HG02970 (cell line): ENCODE results near the gene C1orf50.
"Not testable (repeated sequence)": the region's sequence is repeated elsewhere in the genome, so short reads cannot be mapped to it uniquely, and the experiment has no call there.

Source experiments
- ATAC-seq: cut with Tn5 transposase; IDR thresholded peaks from one replicate; pipeline ENCODE4 v1.9.1; 2021; ENCODE audit warnings: mild to moderate bottlenecking, moderate library complexity, moderate number of reproducible peaks; ENCODE audit not compliant: unreplicated experiment, low FRiP score

C1orf50 gene

DNA sequence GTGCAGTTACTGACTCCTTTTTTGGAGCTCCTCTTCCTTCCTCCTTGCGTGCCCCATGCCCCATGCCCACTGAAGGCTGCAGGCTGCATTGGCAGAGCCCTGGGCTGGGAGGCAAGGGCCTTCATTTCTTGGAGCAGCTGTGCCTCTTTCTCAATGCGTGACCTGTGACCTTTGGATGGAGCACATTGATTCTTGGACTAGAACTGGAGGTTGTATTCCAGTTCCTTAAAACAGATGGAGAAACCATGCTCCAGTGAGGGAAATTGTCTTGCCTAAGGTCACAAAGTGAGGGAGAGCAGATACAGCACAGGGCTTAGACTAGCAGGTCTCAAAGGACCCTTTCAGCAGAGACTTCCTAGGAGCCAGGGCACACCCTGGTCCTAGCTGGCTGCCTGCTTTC lies 26.8 kb downstream of the C1orf50 start:
- no peak for ATAC-seq

DNA sequence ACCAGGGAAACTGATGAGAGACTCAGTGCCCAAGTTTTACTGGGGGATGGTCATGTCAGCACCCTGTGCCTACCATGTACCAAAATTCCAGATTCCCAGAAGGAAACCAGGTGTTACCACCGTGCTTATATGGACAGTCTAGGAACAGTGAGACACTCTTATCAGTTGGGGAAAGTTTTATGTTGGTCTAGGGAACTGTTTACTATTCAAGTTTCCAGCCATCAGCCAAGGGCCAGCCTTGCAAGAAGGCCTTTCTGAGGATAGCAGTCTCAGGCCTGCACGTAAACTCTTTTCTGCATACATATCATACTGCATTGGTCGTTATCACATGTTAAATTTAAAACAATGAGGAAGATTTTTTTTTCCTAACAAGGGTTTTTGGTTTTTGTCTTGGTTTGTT lies 30.4 kb downstream of the C1orf50 start:
- no peak for ATAC-seq

DNA sequence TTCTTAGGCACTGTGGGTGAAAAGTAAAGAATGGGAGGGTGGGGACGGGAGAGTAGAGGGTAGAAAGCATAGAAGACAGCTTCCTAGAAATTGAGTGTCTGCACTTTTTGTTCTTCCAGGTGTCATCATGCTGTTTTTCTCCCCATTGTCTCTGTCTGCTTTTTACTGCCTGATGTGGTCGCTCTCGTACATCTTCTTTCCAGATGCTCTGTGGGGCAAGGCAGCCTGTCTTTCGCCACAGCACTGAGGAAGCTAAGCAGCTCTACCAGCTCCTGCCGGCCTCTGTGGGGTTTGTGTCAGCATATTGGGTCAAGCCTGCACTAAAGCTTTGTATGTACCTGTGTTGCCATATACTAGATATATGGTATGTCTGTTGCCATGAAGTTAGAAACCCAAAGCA lies 30.9 kb downstream of the C1orf50 start:
- no peak for ATAC-seq

DNA sequence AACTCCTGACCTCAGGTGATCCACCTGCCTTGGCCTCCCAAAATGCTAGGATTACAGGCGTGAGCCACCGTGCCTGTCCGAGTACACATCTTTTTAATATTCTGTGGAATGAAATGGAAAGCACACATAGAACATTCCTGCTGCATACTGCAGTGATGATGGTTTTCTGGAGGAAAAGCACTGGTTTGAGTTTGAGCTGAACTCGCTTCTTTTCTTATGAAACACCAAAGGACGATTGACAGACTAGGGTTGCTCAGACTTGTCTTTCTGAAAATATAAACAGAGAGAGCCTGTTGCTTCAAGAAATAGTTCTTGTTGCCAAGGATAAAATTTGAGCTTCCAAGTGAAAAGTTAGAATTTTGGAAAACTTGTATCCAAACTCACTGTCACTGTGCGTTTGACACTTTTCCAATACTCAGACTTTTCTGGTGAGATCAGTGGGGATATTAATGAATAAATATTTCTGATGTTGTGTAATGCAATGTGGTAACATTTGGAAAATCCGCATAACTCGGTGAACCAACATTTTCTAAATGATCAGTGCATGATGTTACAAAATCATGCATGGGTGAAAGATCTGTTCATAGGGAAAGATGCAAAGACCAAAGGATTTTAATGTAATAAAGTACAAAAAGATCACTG lies 34.9 kb downstream of the C1orf50 start:
- no peak for ATAC-seq

GRCh38 chr1:42806171-42806570 lies 39.1 kb downstream of the C1orf50 start:
- no peak for ATAC-seq

GRCh38 chr1:42806593-42806992 lies 39.5 kb downstream of the C1orf50 start:
- ATAC-seq: no peak

- no peak for ATAC-seq
Observed at GRCh38 chr1:42807056-42807668, 40.1 kb downstream of the C1orf50 start.

DNA sequence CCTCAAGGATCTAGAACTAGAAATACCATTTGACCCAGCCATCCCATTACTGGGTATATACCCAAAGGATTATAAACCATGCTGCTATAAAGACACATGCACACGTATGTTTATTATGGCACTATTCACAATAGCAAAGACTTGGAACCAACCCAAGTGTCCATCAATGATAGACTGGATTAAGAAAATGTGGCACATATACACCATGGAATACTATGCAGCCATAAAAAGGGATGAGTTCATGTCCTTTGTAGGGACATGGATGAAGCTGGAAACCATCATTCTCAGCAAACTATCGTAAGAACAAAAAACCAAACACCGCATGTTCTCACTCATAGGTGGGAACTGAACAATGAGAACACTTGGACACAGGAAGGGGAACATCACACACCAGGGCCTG lies 47.8 kb downstream of the C1orf50 start:
- not testable (repeated sequence) for ATAC-seq

- no peak for ATAC-seq
Observed at GRCh38 chr1:42815941-42816584, 49.0 kb downstream of the C1orf50 start.

DNA sequence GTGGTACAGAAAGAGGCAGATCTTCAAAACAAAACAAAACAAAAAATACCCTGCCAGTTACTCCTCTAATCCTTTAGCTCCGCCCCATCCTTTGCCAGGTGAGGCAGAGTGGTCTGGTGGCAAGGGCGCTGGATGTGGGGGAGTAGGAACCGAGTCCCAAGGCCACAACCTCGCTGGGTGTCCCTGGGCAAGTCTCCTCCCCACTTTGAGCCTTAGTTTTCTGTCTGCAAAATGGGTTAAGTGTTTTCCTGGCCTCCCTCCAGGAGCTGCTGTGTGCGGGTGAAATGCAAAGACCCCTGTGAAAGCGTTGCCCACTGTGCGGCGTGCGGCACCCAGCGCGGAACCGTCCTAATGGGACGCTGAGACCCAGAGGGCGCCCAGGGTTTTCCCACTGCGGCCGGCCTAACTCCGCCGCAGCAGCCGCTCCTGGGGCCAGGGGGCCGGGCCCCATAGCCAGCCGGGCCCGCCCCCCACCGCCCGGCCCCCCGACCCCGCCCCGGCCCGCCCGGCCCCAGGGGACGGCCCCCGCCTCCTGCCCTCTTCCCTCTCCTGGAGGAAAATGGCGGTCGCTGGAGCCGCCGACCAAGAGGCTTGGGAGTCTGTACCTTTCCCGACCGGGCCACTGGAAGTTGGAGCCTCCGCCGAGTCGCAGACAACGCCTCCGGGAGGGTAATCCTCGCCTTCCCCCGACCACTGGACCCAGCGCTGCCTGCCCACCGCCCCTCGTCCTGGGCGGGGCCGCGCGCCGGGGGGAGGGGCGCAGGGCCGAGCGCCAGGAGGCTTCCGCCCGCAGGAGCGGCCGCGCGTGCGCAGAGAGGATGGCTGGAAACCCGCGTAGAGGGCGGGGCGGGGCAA lies 49.8 kb downstream of the C1orf50 start, which contains the start of the genes ERMAP and SVBP:
ERMAP (plus strand) TSS at position 538 of the 855 bp plus-strand sequence. CDS start 13,327 bp downstream, outside the sequence.
SVBP (minus strand) TSS at position 813 of the 855 bp plus-strand sequence. CDS start 853 bp downstream, outside the sequence.
- peak; percentile 84 for ATAC-seq

- ATAC-seq: no peak
Observed at GRCh38 chr1:42817440-42817767, 50.4 kb downstream of the C1orf50 start.

DNA sequence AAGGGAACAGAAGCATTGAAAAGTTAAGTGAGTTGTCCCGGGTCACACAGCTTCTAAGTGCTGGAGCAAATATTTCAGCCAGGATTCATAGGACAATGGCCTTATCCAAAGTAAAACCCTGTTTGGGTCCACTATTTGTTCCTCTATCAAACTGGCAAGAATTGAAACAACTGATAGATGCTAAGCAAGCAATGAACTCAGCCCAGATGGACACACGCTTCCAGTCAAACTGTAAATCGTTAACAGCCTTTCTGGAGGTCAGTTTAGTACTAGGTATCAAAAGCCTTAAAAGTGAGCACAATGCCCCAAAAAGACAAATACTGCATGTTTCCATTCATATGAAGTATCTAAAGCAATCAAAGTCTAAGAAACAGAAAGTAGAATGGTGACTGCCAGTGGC lies 50.9 kb downstream of the C1orf50 start:
- no peak for ATAC-seq

DNA sequence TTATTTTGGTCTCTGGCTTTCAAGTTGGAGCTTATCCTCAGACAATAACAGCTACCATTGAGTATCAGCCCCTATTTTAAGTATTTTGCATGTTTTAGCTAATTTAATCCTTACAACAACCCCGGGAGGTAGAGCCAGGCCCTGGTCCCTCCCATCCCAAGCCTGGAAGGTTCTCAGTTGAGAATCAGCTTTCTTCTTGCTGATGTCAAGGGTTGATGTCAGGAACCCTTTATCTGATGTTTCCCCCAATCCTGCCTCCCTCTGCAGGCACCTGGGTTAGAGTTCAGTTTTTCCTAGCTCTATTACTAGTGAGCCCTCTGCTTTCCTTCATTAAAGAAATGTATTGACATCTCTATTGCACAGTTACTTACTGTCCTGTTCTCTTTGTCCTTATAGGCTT lies 53.8 kb downstream of the C1orf50 start:
- no peak for ATAC-seq

- no peak for ATAC-seq
Observed at GRCh38 chr1:42821690-42822089, 54.6 kb downstream of the C1orf50 start.

GRCh38 chr1:42822800-42823392 lies 55.8 kb downstream of the C1orf50 start:
- no peak for ATAC-seq

DNA sequence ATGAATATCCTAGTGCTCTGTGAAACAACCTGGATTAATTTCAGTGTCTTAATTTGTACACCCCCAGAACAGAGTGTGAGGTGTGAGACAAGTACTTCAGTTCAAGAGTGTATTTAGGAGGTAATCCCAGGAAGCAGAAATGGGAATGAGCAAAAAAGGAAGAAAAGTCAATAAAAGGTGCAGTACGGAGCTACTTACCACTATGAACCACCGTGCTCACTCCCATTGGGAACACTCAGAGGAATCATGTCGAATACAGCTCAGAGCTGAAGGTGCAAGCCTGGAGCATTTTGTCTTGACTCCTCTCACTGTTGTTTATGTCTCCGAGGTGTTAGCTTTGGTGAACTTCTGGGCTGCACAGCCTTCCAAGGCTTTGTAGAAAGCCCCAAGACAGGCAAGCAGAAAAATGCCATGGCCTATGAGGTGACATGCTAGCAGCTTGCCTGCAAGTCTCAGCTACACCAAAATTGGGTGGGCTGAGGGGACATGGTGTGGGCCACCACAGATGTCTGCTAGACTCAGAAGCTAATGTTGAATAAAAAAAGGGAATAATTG lies 57.5 kb downstream of the C1orf50 start:
- ATAC-seq: no peak

DNA sequence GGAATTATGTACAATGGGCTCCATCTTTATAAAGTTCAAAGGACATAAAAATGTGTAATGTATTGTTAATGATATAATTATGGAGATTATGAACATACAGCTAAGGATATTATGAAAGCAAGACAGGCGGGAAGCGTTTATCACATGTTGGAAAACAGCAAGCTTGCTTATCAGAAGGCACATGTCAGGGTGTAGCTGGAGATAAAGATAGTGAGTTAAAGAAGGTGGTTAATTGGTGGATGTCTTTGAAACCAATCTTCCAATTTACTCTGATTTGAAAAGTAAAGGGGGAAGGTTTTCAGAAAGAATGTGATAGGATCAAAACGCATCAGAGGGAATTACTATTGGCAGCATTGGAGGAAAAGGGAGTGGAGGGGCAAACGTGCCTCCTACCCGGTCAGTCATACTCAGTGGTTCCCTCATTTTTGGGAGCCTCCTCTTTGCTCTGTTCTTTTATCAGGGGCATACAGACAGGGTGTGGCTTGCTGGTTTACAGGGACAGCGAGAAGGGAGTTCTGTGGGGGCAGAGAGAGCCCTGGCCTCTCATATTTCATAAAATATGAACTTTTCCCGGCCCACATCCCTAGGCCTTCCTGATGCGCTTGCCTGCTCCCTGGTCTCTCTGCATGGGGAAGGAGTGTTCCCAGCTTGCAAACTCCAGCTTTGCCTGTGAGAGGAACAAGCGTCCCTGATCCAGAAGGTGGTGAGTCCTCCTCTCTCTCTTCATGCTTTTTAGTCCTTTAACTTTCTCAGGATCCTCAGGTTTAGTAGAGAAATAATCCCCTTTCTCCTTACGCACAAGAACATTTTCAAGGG lies 58.2 kb downstream of the C1orf50 start:
- ATAC-seq: no peak
